ENCODE measurements around the gene SLC38A1.

Gene SLC38A1

GRCh38 chr12:46219132-46219876 lies 49.5 kb downstream of the SLC38A1 start:
- no peaks in the 10 kb centered on the region for H3K27me3 Mint-ChIP-seq
- H3K4me1 Mint-ChIP-seq (ENCODE audit: low read depth in 2 of 2) = peaks cover 82 to 94% of the 10 kb centered on the region in 2 donors
- ATAC-seq (replicated peaks) = no peak
- no peak for DNase-seq
- peaks cover 0 to 7% of the 10 kb centered on the region in 2 donors for H3K9me3 Mint-ChIP-seq
- peaks cover 75% of the 10 kb centered on the region for H3K36me3 Mint-ChIP-seq (ENCODE audit: insufficient read depth)
- peak overlapping the region; percentile 96 to 100 for H3K27ac Mint-ChIP-seq
- H3K4me3 Mint-ChIP-seq = peak overlapping the region; percentile 84 to 86

GRCh38 chr12:46218322-46219095 lies 50.3 kb downstream of the SLC38A1 start:
- H3K27ac Mint-ChIP-seq = peak overlapping the region; percentile 96 to 100
- H3K36me3 Mint-ChIP-seq (ENCODE audit: insufficient read depth) = peaks cover 77% of the 10 kb centered on the region
- no peaks in the 10 kb centered on the region for H3K27me3 Mint-ChIP-seq
- DNase-seq (no peak), ATAC-seq (replicated peaks) (no peak)
- H3K4me1 Mint-ChIP-seq (ENCODE audit: low read depth in 2 of 2) = peaks cover 82 to 92% of the 10 kb centered on the region in 2 donors
- H3K4me3 Mint-ChIP-seq = peak overlapping the region; percentile 84 to 86
- peaks cover 0 to 7% of the 10 kb centered on the region in 2 donors for H3K9me3 Mint-ChIP-seq

GRCh38 chr12:46217541-46218321 lies 51.1 kb downstream of the SLC38A1 start:
- Mint-ChIP-seq H3K9me3 (peaks cover 0 to 7% of the 10 kb centered on the region in 2 donors), H3K27ac (peak overlapping the region; percentile 96 to 100), H3K4me3 (peak overlapping the region; percentile 84 to 86), H3K36me3 (ENCODE audit: insufficient read depth) (peaks cover 80% of the 10 kb centered on the region), H3K27me3 (no peaks in the 10 kb centered on the region), H3K4me1 (ENCODE audit: low read depth in 2 of 2) (peaks cover 84 to 92% of the 10 kb centered on the region in 2 donors)
- DNase-seq (peak; percentile 55 to 57 (median 57)), ATAC-seq (replicated peaks) (peak; percentile 36)

GRCh38 chr12:46214668-46215436 lies 54.0 kb downstream of the SLC38A1 start:
- Mint-ChIP-seq H3K27ac (peak overlapping the region; percentile 99 to 100), H3K36me3 (ENCODE audit: insufficient read depth) (peaks cover 93% of the 10 kb centered on the region), H3K4me1 (ENCODE audit: low read depth in 2 of 2) (peaks cover 84 to 92% of the 10 kb centered on the region in 2 donors), H3K4me3 (peak overlapping the region; percentile 81 to 83), H3K9me3 (peaks cover 0 to 7% of the 10 kb centered on the region in 2 donors), H3K27me3 (no peaks in the 10 kb centered on the region)
- peak; percentile 81 to 82 (median 81) for DNase-seq
- ATAC-seq (replicated peaks) = peak; percentile 80

- Mint-ChIP-seq H3K27ac (peak overlapping the region; percentile 88 to 99), H3K9me3 (no peaks in the 10 kb centered on the region), H3K36me3 (ENCODE audit: insufficient read depth) (peaks cover 88% of the 10 kb centered on the region), H3K4me1 (ENCODE audit: low read depth in 2 of 2) (peaks cover 69 to 81% of the 10 kb centered on the region in 2 donors), H3K4me3 (peak overlapping the region; percentile 8 to 26), H3K27me3 (no peaks in the 10 kb centered on the region)
- DNase-seq (no peak), ATAC-seq (replicated peaks) (no peak)
Observed at GRCh38 chr12:46212108-46212982, 56.5 kb downstream of the SLC38A1 start.

GRCh38 chr12:46210873-46211439 lies 57.9 kb downstream of the SLC38A1 start:
- H3K9me3 Mint-ChIP-seq = no peaks in the 10 kb centered on the region
- no peak for ATAC-seq (replicated peaks)
- no peak for DNase-seq
- peaks cover 90% of the 10 kb centered on the region for H3K36me3 Mint-ChIP-seq (ENCODE audit: insufficient read depth)
- H3K27ac Mint-ChIP-seq = peak overlapping the region; percentile 88 to 99
- no peaks in the 10 kb centered on the region for H3K27me3 Mint-ChIP-seq
- peaks cover 61 to 70% of the 10 kb centered on the region in 2 donors for H3K4me1 Mint-ChIP-seq (ENCODE audit: low read depth in 2 of 2)
- peak overlapping the region; percentile 28 to 68 for H3K4me3 Mint-ChIP-seq

GRCh38 chr12:46209914-46210872 lies 58.6 kb downstream of the SLC38A1 start:
- ATAC-seq (replicated peaks) (peak; percentile 27), DNase-seq (peak; percentile 27 to 33 (median 32))
- H3K4me3 Mint-ChIP-seq = peak overlapping the region; percentile 28 to 68
- H3K36me3 Mint-ChIP-seq (ENCODE audit: insufficient read depth) = peaks cover 90% of the 10 kb centered on the region
- no peaks in the 10 kb centered on the region for H3K9me3 Mint-ChIP-seq
- peaks cover 53 to 62% of the 10 kb centered on the region in 2 donors for H3K4me1 Mint-ChIP-seq (ENCODE audit: low read depth in 2 of 2)
- no peaks in the 10 kb centered on the region for H3K27me3 Mint-ChIP-seq
- peak overlapping the region; percentile 88 to 99 for H3K27ac Mint-ChIP-seq

GRCh38 chr12:46209170-46209569 lies 59.7 kb downstream of the SLC38A1 start:
- Mint-ChIP-seq H3K27ac (peak overlapping the region; percentile 88 to 99), H3K9me3 (no peaks in the 10 kb centered on the region), H3K36me3 (ENCODE audit: insufficient read depth) (peaks cover 94% of the 10 kb centered on the region), H3K4me3 (peak overlapping the region; percentile 28 to 68), H3K4me1 (ENCODE audit: low read depth in 2 of 2) (peaks cover 50 to 54% of the 10 kb centered on the region in 2 donors), H3K27me3 (no peaks in the 10 kb centered on the region)
- ATAC-seq (replicated peaks) = peak; percentile 32
- DNase-seq = no peak

- H3K27me3 Mint-ChIP-seq = no peaks in the 10 kb centered on the region
- no peaks in the 10 kb centered on the region for H3K9me3 Mint-ChIP-seq
- peaks cover 44 to 50% of the 10 kb centered on the region in 2 donors for H3K4me1 Mint-ChIP-seq (ENCODE audit: low read depth in 2 of 2)
- no peak for DNase-seq
- ATAC-seq (replicated peaks) = no peak
- H3K36me3 Mint-ChIP-seq (ENCODE audit: insufficient read depth) = peaks cover 95% of the 10 kb centered on the region
- H3K4me3 Mint-ChIP-seq = no peak overlapping the region
- peak overlapping the region; percentile 15 to 88 for H3K27ac Mint-ChIP-seq
Observed at GRCh38 chr12:46208370-46208769, 60.5 kb downstream of the SLC38A1 start.

- Mint-ChIP-seq H3K4me3 (no peak overlapping the region), H3K27ac (peak overlapping the region; percentile 15 to 44), H3K27me3 (no peaks in the 10 kb centered on the region), H3K4me1 (ENCODE audit: low read depth in 2 of 2) (peaks cover 38 to 42% of the 10 kb centered on the region in 2 donors), H3K36me3 (ENCODE audit: insufficient read depth) (peaks cover 95% of the 10 kb centered on the region), H3K9me3 (no peaks in the 10 kb centered on the region)
- no peak for DNase-seq
- no peak for ATAC-seq (replicated peaks)
Observed at GRCh38 chr12:46207644-46208043, 61.2 kb downstream of the SLC38A1 start.

- DNase-seq (no peak), ATAC-seq (replicated peaks) (no peak)
- peaks cover 26 to 31% of the 10 kb centered on the region in 2 donors for H3K4me1 Mint-ChIP-seq (ENCODE audit: low read depth in 2 of 2)
- no peaks in the 10 kb centered on the region for H3K27me3 Mint-ChIP-seq
- peaks cover 95% of the 10 kb centered on the region for H3K36me3 Mint-ChIP-seq (ENCODE audit: insufficient read depth)
- H3K4me3 Mint-ChIP-seq = no peak overlapping the region
- no peaks in the 10 kb centered on the region for H3K9me3 Mint-ChIP-seq
- H3K27ac Mint-ChIP-seq = no peak overlapping the region
Observed at GRCh38 chr12:46206471-46206870, 62.4 kb downstream of the SLC38A1 start.
